Immature natural killer cell (primary cell): ENCODE measurements around the gene DYNC1I1. TPM values are rescaled to one million over a fixed set of nuclear protein-coding genes. Genes with fewer than 3 reads are reported as not detected.

Experiments used
- DNase-seq, 3 donors: peaks; one replicate each; pipeline ENCODE4 v3.0.0; 2022; ENCODE audit warnings: mixed read lengths in 1 of 3
- H3K27ac Mint-ChIP-seq, 6 donors: one replicate each; pipeline ENCODE4 v1.8.0; 2020; ENCODE audit warnings: mixed read lengths in 6 of 6, mild to moderate bottlenecking in 5 of 6, inconsistent platforms in 4 of 6, moderate library complexity in 3 of 6
- H3K27me3 Mint-ChIP-seq, 3 donors: one replicate each; pipeline ENCODE4 v1.8.0; 2020 to 2021; ENCODE audit warnings: low read depth in 3 of 3, mild to moderate bottlenecking in 3 of 3, mixed read lengths in 3 of 3, moderate library complexity in 3 of 3, inconsistent platforms in 1 of 3
- H3K36me3 Mint-ChIP-seq, 3 donors: one replicate each; pipeline ENCODE4 v1.8.0; 2020; ENCODE audit warnings: mixed read lengths in 3 of 3, inconsistent platforms in 2 of 3, mild to moderate bottlenecking in 2 of 3
- H3K4me1 Mint-ChIP-seq, 2 donors: one replicate each; pipeline ENCODE4 v1.8.0; 2020; ENCODE audit warnings: inconsistent platforms in 2 of 2, mild to moderate bottlenecking in 2 of 2, mixed read lengths in 2 of 2, moderate library complexity in 1 of 2
- H3K4me3 Mint-ChIP-seq, 5 donors: one replicate each; pipeline ENCODE4 v1.8.0; 2020; ENCODE audit warnings: mild to moderate bottlenecking in 5 of 5, mixed read lengths in 5 of 5, inconsistent platforms in 3 of 5, moderate library complexity in 3 of 5
- H3K9me3 Mint-ChIP-seq, 6 donors: one replicate each; pipeline ENCODE4 v1.8.0; 2020; ENCODE audit warnings: mild to moderate bottlenecking in 6 of 6, mixed read lengths in 6 of 6, inconsistent platforms in 4 of 6, moderate library complexity in 3 of 6
- polyA plus RNA-seq, 3 donors: library from polyadenylated mRNA; unstranded; fragments of 300-500 nt; fragmentation: Illumina TruSeq; gene quantifications; one replicate each; pipeline ENCODE4 v1.2.3, GENCODE V29; 2021

Gene DYNC1I1
- polyA plus RNA-seq, 3 donors from 2014 or later: not detected

DNA sequence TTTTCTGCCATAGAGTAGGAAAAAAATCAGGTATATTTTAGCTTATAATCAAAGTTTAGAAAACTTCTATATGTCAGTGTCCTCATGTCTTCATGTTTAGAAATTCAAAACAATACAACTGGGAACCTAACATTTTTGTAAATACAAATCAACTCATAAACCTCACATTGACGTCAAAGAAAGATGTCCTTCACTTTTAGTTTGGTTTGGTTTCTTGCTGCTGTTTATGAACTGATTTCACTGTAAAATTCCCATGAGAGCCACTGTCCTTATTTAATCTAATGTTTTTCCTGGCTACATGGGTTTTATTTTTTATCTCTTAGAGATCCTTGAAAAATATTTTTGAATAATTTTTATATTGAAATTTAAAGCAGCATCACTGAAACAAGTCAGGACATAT is 208.4 kb downstream of the DYNC1I1 start:
- H3K9me3 Mint-ChIP-seq: peaks cover 0 to under 1% (median 0%) of the 10 kb centered on the region in 6 donors
- H3K4me1 Mint-ChIP-seq: peaks cover 0 to under 1% of the 10 kb centered on the region in 2 donors
- no peaks in the 10 kb centered on the region for H3K36me3 Mint-ChIP-seq
- no peak overlapping the region for H3K27ac Mint-ChIP-seq
- peaks cover 0 to 4% (median 3%) of the 10 kb centered on the region in 3 donors for H3K27me3 Mint-ChIP-seq
- H3K4me3 Mint-ChIP-seq: no peak overlapping the region
- DNase-seq: no peak

DNA sequence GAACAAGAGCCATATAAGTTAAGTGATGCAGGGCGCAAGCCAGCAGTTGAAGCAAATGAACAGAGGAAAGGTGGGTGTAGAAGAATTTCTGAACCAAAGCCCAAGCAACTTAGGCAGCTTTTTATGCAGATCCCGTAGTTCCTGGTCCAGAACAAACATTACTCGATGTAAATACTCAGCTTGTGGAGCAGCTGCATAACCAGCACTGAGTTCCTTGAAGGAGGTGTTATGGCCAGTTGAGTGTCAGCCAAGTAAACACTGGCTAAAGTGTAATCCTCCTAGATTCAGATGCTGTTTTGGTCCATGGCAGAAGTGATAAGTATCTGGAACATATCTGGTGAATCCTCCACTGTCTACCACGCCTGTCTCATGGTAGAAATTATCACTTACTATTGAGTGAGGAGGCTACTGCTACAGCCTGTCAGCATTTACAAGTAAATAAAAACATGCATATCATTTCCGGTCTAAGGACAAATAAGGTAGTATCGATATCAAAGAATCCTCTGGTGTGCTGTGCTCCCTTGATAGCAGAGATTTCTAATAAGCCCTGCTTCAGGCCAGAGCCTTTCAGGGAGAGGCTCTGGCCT is 213.9 kb downstream of the DYNC1I1 start:
- H3K4me3 Mint-ChIP-seq: no peak overlapping the region
- H3K4me1 Mint-ChIP-seq: no peaks in the 10 kb centered on the region
- H3K36me3 Mint-ChIP-seq: no peaks in the 10 kb centered on the region
- H3K9me3 Mint-ChIP-seq: peaks cover 0 to 1% (median 0%) of the 10 kb centered on the region in 6 donors
- no peak overlapping the region for H3K27ac Mint-ChIP-seq
- H3K27me3 Mint-ChIP-seq: peaks cover 0 to 7% (median 7%) of the 10 kb centered on the region in 3 donors
- no peak for DNase-seq

DNA sequence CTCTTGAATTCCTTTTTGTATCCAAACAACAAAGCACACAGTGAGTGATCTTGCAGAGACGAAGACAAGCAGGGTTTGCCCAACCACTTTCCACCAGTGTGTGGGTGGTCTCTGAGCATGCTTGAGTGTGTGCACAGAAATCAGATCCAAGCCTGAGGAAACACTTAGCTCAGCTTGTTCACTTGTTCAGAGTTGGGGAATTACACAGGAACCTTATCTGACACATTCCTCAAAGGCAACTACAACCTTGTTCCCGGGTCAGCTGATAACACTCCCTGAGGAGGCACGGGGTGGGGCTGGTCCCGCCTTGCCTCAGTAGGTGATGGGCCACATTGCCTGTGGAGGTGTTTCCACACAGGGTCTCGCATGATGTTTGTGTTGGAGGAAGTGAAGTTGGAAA is 216.9 kb downstream of the DYNC1I1 start:
- H3K27me3 Mint-ChIP-seq: peaks cover 0 to 7% (median 4%) of the 10 kb centered on the region in 3 donors

DNA sequence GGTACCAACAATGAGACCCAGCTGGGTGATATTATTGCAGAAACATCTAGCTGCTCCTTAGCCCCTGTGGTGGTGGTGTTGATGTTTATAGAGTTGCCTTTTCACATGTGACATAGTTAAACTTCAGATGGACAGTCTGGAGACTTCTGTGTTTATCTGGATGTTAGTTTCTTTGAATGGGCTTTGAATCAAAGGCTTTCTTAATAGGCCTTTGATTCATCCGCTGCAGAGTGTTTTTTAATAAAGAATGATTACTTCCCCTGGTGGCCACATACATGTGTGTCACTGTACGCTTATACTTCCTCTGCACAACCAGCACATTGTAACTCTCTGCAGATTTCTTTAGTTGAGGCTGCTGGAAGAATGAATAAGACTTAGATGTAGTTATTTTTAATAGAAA is 221.0 kb downstream of the DYNC1I1 start:
- no peak for DNase-seq
- no peak overlapping the region for H3K4me3 Mint-ChIP-seq
- peaks cover 7 to 17% of the 10 kb centered on the region in 2 donors for H3K4me1 Mint-ChIP-seq
- peaks cover 2 to 4% (median 3%) of the 10 kb centered on the region in 3 donors for H3K27me3 Mint-ChIP-seq
- no peaks in the 10 kb centered on the region for H3K9me3 Mint-ChIP-seq
- H3K27ac Mint-ChIP-seq: no peak overlapping the region
- H3K36me3 Mint-ChIP-seq: no peaks in the 10 kb centered on the region

More for the DNA sequence above, 216.9 kb downstream of the DYNC1I1 start:
- DNase-seq: no peak
- Mint-ChIP-seq H3K36me3 (no peaks in the 10 kb centered on the region), H3K4me1 (no peaks in the 10 kb centered on the region), H3K4me3 (no peak overlapping the region), H3K27ac (no peak overlapping the region), H3K9me3 (peaks cover 0 to 1% (median 0%) of the 10 kb centered on the region in 6 donors)

DNA sequence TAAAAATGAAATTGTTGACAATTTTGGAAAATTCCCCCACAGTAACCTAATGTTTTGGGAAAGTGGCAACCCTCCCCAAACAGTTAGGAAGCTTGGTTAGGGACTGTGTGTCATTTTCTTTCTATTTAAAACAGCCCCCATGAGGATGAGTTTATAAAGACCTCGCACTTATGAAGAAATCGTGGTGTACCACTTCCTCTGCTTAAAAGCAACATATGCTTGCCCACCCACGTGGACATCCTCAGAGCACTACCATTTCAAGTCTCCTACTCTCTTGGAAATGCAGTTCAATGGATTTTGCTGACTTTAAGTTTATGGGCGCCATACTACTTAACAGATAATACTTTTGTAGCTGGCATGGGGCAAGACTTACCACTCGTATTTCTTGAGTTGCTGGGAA is 223.8 kb downstream of the DYNC1I1 start:
- peaks cover 0 to 2% (median 2%) of the 10 kb centered on the region in 3 donors for H3K27me3 Mint-ChIP-seq
- peaks cover 7 to 30% of the 10 kb centered on the region in 2 donors for H3K4me1 Mint-ChIP-seq
- peak in 1 of 3 donors; percentile 18 for DNase-seq
- no peaks in the 10 kb centered on the region for H3K9me3 Mint-ChIP-seq
- H3K36me3 Mint-ChIP-seq: no peaks in the 10 kb centered on the region
- peak overlapping the region in 1 of 5 donors; percentile 11 for H3K4me3 Mint-ChIP-seq
- H3K27ac Mint-ChIP-seq: no peak overlapping the region

DNA sequence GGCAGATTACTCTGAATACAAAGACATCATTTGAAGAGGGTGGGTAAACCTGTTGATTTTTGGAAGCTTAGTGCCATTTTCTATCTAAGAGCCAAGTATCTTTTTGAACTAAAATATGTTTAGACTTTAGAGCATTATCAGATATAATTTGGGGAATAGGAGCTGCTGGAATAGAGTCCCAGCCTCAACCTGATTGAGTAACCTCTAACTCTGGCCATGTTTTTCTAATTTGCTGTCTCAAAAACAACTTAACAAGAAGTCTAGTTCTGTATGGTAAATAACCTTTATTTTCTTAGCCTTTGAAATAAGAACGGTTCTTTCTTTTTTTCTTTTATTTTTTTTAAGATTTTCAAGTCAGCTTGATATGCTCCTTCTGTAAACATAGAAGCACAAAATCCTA is 224.5 kb downstream of the DYNC1I1 start:
- DNase-seq: no peak
- Mint-ChIP-seq H3K36me3 (no peaks in the 10 kb centered on the region), H3K4me3 (no peak overlapping the region), H3K27ac (no peak overlapping the region), H3K9me3 (no peaks in the 10 kb centered on the region), H3K27me3 (peaks cover 0 to 2% (median 2%) of the 10 kb centered on the region in 3 donors), H3K4me1 (peaks cover 7 to 30% of the 10 kb centered on the region in 2 donors)

DNA sequence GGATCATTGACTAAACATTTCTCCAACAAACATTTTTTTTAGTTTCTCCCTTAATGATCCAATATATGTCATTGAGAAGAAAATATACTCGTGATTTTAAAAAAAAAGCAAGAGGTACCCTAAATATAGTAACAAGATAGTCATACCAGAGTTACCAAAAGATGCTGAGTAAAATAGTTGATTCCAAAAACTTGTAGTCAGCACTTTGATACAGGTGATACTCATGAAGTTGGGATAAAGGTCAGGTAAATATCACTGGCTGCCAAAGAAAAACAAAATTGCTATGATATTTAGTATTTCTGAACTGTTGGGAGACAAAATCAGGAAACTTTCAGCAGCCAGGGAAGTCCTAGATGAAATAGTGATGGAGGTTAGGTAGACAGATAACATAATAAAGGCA is 225.3 kb downstream of the DYNC1I1 start:
- Mint-ChIP-seq H3K4me3 (no peak overlapping the region), H3K9me3 (no peaks in the 10 kb centered on the region), H3K36me3 (no peaks in the 10 kb centered on the region), H3K27ac (no peak overlapping the region), H3K4me1 (peaks cover 7 to 30% of the 10 kb centered on the region in 2 donors), H3K27me3 (peaks cover 0 to 2% (median 2%) of the 10 kb centered on the region in 3 donors)
- no peak for DNase-seq

DNA sequence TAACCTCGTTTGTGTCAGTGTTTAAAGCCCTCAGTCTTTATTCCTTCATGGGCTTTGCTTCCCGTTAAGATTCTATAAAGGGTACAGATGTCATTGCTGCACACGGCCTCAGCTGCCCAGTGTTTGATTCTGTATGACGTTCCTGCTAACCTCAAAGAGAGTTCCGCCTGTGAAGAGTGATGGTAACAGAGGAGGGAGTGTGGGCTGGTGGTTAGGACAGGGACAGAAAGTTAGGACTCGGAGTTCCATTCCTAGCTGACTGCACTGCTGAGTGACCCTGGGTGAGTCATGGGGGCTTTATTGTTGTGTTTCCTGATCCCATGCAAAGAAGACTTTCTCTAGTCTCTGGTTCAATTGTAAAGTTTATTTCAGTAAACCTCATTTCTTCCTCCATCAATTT is 227.1 kb downstream of the DYNC1I1 start:
- Mint-ChIP-seq H3K27ac (no peak overlapping the region), H3K4me1 (peaks cover 7 to 30% of the 10 kb centered on the region in 2 donors), H3K36me3 (no peaks in the 10 kb centered on the region), H3K27me3 (peaks cover 0 to 2% (median 0%) of the 10 kb centered on the region in 3 donors), H3K4me3 (no peak overlapping the region), H3K9me3 (no peaks in the 10 kb centered on the region)
- no peak for DNase-seq

DNA sequence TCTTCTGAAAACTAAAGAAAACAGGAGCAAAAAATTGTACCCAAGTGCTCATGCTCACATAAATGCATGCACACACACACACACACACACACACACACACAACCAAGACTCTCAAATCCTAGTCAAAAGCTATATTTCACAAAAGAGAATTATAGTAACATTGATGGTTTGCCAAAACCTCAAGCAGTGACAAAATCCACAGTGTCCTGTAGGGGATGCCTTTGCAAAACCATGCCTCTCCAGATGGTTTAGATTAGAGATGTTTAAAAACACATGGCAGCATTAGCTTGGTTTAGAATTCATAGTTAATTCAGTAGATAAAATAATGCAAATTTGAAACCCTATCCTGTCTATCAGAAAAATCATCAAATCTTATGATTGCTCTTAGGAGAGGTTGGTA is 232.2 kb downstream of the DYNC1I1 start:
- DNase-seq: no peak
- Mint-ChIP-seq H3K36me3 (no peaks in the 10 kb centered on the region), H3K27me3 (peaks cover 0 to 3% (median 0%) of the 10 kb centered on the region in 3 donors), H3K4me1 (peaks cover 0 to 1% of the 10 kb centered on the region in 2 donors), H3K27ac (no peak overlapping the region), H3K4me3 (no peak overlapping the region), H3K9me3 (no peaks in the 10 kb centered on the region)

DNA sequence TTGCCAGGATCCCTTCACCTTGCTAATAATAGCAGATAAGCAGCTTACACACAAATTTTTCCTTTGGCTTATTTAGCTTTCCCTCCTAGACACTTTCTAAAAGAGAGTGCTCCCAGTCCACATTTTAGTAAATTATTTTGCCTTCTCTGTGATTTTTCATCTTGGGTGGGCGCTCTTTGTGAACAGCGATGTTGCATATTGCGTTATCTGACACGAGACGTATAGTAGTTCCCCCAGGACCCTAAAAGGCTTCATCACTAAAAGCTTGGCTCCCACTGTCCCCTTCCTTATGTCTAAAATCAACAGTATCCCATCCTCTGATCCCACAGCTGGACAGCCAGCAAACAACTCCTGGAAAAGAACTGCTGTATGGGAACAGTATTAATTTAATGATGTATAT is 232.9 kb downstream of the DYNC1I1 start:
- Mint-ChIP-seq H3K27ac (no peak overlapping the region), H3K4me3 (no peak overlapping the region), H3K27me3 (peaks cover 0 to 6% (median 0%) of the 10 kb centered on the region in 3 donors), H3K4me1 (no peaks in the 10 kb centered on the region), H3K9me3 (no peaks in the 10 kb centered on the region), H3K36me3 (no peaks in the 10 kb centered on the region)
- DNase-seq: no peak

DNA sequence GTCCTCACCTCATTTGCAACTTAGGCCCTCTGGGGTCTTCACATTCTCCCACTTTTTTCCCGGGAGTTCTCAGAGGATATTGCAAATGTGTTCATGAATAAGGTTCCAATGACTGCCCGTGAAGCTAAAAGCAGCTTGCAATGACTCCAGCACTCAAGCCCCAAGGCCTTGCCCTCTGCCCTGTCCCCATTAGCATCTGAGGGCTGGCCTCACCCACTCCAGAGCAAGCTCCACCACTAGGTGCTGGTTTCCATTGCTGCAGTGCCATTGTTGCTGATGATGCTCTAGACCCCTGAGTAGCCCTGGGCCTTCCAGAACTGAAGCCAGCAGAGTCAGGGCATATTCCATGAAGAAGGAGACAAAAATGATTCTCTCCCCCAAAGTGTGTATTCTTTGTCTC is 236.8 kb downstream of the DYNC1I1 start:
- Mint-ChIP-seq H3K27ac (no peak overlapping the region), H3K4me1 (no peaks in the 10 kb centered on the region), H3K4me3 (no peak overlapping the region), H3K27me3 (peaks cover 0 to 12% (median 3%) of the 10 kb centered on the region in 3 donors), H3K36me3 (no peaks in the 10 kb centered on the region), H3K9me3 (no peaks in the 10 kb centered on the region)
- no peak for DNase-seq

DNA sequence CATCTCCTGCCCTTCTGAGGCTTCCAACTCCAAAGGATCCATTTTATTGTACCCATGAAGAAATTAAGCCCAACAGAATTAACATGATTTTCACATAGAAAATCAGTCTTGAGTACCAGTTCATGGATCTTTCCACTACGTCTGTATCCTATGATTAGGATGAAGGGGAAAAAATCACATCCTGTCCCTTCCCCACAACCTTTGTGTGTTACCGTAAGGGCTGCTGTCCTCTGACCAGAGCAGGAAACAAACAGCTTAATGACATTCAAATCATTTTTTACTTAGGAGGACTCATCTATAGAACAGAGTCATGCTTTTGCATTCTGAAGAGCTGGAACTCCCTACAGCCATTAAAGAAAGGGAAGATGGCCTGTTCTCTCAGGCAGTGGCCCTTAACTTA is 241.5 kb downstream of the DYNC1I1 start:
- no peak overlapping the region for H3K4me3 Mint-ChIP-seq
- H3K36me3 Mint-ChIP-seq: no peaks in the 10 kb centered on the region
- no peaks in the 10 kb centered on the region for H3K4me1 Mint-ChIP-seq
- H3K27me3 Mint-ChIP-seq: peaks cover 0 to 16% (median 4%) of the 10 kb centered on the region in 3 donors
- DNase-seq: no peak
- no peaks in the 10 kb centered on the region for H3K9me3 Mint-ChIP-seq
- H3K27ac Mint-ChIP-seq: no peak overlapping the region

DNA sequence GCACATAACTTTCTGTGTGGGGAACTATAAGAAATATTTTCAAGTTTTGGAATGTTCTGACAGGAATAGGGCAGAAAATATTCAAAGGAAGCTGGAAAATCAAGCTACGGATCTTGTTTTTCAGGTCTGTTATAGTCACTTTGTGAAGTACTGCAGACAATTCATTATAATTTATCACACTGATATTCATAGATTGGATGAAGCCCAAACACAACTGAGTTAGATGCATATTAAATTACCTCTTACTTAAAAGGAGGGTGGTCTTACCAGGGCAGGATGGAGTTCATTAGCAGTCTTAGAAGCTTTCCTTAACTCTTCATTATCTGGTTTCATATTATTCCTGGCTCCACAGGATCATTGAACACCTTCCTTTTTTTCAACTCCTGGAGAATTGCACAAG is 242.3 kb downstream of the DYNC1I1 start:
- Mint-ChIP-seq H3K4me3 (no peak overlapping the region), H3K36me3 (no peaks in the 10 kb centered on the region), H3K9me3 (no peaks in the 10 kb centered on the region), H3K4me1 (no peaks in the 10 kb centered on the region), H3K27ac (no peak overlapping the region), H3K27me3 (peaks cover 0 to 13% (median 4%) of the 10 kb centered on the region in 3 donors)
- DNase-seq: no peak

DNA sequence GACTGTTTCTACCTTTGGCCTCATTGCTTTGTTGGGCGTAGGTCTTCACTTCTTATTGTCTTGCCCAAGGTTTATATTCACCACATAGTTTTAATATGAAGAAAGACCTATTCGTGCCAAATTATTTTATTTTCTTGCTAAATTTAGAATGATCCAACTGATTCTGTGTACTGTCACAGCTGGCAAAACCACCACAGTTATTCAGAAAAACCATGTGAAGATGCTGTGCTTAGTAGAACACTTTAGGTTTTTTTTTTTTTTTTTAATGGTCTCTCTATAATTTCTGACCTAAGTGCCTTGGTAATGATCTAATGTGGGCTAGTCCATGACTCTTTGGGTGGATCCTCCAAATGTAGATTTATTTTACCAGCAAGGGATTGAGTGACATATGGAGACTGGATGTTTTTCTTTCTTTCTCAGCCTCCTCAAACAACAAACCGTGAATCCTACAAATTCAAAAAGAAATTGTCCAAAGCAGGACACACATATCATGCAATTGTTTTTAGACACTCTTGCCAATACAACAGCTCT is 243.8 kb downstream of the DYNC1I1 start:
- no peak overlapping the region for H3K27ac Mint-ChIP-seq
- H3K27me3 Mint-ChIP-seq: peaks cover 0 to 4% (median 4%) of the 10 kb centered on the region in 3 donors
- no peaks in the 10 kb centered on the region for H3K36me3 Mint-ChIP-seq
- no peaks in the 10 kb centered on the region for H3K9me3 Mint-ChIP-seq
- no peak for DNase-seq
- H3K4me1 Mint-ChIP-seq: no peaks in the 10 kb centered on the region
- no peak overlapping the region for H3K4me3 Mint-ChIP-seq

DNA sequence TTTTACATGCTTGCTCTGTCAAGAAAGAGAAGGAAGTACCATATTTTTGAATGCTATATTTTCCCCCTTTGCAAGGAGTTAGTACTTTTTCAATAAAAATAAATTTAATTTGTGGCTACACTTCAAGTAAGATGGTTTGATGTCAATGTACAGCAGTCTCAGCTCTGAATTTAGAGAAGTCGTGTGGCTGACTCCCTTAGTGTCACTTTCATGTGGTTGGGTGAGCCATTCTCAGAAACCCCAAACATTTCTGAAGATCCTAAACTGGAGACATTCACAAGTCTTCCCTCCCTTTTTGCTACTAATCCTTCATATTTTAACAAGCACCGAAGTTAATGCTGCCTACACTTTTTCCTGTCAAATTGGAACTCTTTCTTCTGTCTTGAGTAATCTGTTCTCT is 244.4 kb downstream of the DYNC1I1 start:
- no peak overlapping the region for H3K27ac Mint-ChIP-seq
- H3K36me3 Mint-ChIP-seq: no peaks in the 10 kb centered on the region
- H3K27me3 Mint-ChIP-seq: peaks cover 0 to 7% (median 4%) of the 10 kb centered on the region in 3 donors
- H3K4me1 Mint-ChIP-seq: no peaks in the 10 kb centered on the region
- no peaks in the 10 kb centered on the region for H3K9me3 Mint-ChIP-seq
- H3K4me3 Mint-ChIP-seq: no peak overlapping the region
- no peak for DNase-seq
